HCT116 (cell line): ENCODE measurements around the gene BAIAP2L1. TPM values are rescaled to one million over a fixed set of nuclear protein-coding genes. Genes with fewer than 3 reads are reported as not detected.

Experiments used
- ATAC-seq: fragments of 200-7000 bp; cut with Tn5 transposase; 2 replicates; pipeline ENCODE4 v1.9.1; 2020; ENCODE audit warnings: mild to moderate bottlenecking, moderate library complexity
- BruUV-seq: library from RNA; stranded (reverse); fragments of 400-500 nt; replicated peaks from 2 replicates; lab custom pipeline; 2021; lab: Mats Ljungman, UMichigan
- CTCF ChIA-PET: fragments of 300-600 bp; sonication (Branson Sonifier 250); formaldehyde crosslinking; loops from one replicate; lab custom pipeline; 2021; ENCODE audit warnings: antibody characterized with exemption; lab: Charles Lee
- POLR2A ChIA-PET: fragments of 300-600, 350-600 bp; sonication (Branson Sonifier 250); formaldehyde crosslinking; loops from one replicate; lab custom pipeline; 2021; ENCODE audit warnings: antibody characterized with exemption; lab: Charles Lee
- RAD21 ChIA-PET, 2 experiments: fragments of 300-600 bp; sonication (Branson Sonifier 250); formaldehyde crosslinking; loops; one replicate each; lab custom pipeline; 2023; ENCODE audit warnings: low total read pairs in 2 of 2; ENCODE audit not compliant: uncharacterized antibody in 2 of 2, unreplicated experiment in 2 of 2, low non-redundant PET in 1 of 2; lab: Charles Lee
- DNase-seq: peaks from one replicate; pipeline ENCODE4 v3.0.0-alpha.2; 2010; ENCODE audit warnings: low read depth, low spot score
- H2AFZ ChIP-seq: fragments of 200-600 bp; shearing (Covaris generic), sonication (generic); 2 replicates; pipeline ENCODE4 v1.6.1; 2017; ENCODE audit warnings: low read depth, mixed run types, mixed read lengths, antibody characterized with exemption, low read length; ENCODE audit not compliant: poor library complexity, severe bottlenecking
- H3K27ac ChIP-seq: 2 replicates; pipeline ENCODE4 v1.5.1; 2012; ENCODE audit warnings: low read depth, low read length
- H3K27me3 ChIP-seq: fragments of 200-600 bp; sonication (generic); 2 replicates; pipeline ENCODE4 v1.6.1; 2016; ENCODE audit warnings: mixed run types, low read length, mixed read lengths; ENCODE audit not compliant: insufficient read depth
- H3K36me3 ChIP-seq, 2 experiments: fragments of 200-500 bp in 1 of 2; fragments of 200-600 bp in 1 of 2; sonication (Bioruptor generic) in 1 of 2; sonication (generic) in 1 of 2; 2 replicates each; pipeline versions ENCODE4 v1.5.1 to v1.6.1; 2014 to 2016; ENCODE audit warnings: low read length in 2 of 2, inconsistent platforms in 1 of 2, mixed read lengths in 1 of 2, mixed run types in 1 of 2; ENCODE audit not compliant: insufficient read depth in 2 of 2, control insufficient read depth in 1 of 2
- H3K4me1 ChIP-seq, 2 experiments: fragments of 200-600 bp in 1 of 2; sonication (generic) in 1 of 2; 2 replicates each; pipeline versions ENCODE4 v1.5.1 to v1.6.1; 2012 to 2017; ENCODE audit warnings: low read length in 2 of 2, inconsistent platforms in 1 of 2, mild to moderate bottlenecking in 1 of 2, mixed read lengths in 1 of 2, mixed run types in 1 of 2, moderate library complexity in 1 of 2; ENCODE audit not compliant: insufficient read depth in 2 of 2, control insufficient read depth in 1 of 2
- H3K4me2 ChIP-seq: fragments of 200-600 bp; sonication (generic); 2 replicates; pipeline ENCODE4 v1.6.1; 2017; ENCODE audit warnings: mixed run types, low read length, mixed read lengths
- H3K4me3 ChIP-seq, 2 experiments: fragments of 200-600 bp in 1 of 2; sonication (generic) in 1 of 2; replicated peaks in 1 of 2; 2 replicates each; pipeline ENCODE4 v1.5.1; 2011 to 2016; ENCODE audit warnings: low read length in 2 of 2, control low read depth in 1 of 2, low read depth in 1 of 2, mild to moderate bottlenecking in 1 of 2, mixed read lengths in 1 of 2, mixed run types in 1 of 2
- H3K79me2 ChIP-seq: fragments of 200-600 bp; sonication (generic); 2 replicates; pipeline ENCODE4 v1.6.1; 2017; ENCODE audit warnings: mild to moderate bottlenecking, mixed run types, low read length, moderate library complexity, mixed read lengths; ENCODE audit not compliant: insufficient read depth
- H3K9ac ChIP-seq: fragments of 200-600 bp; sonication (generic); 2 replicates; pipeline ENCODE4 v1.6.1; 2016; ENCODE audit warnings: low read length, mixed read lengths
- H3K9me2 ChIP-seq: fragments of 200-600 bp; sonication (generic), shearing (Covaris generic); 2 replicates; pipeline ENCODE4 v1.6.1; 2017; ENCODE audit warnings: mixed run types, mild to moderate bottlenecking, moderate library complexity; ENCODE audit not compliant: insufficient read depth
- H3K9me3 ChIP-seq, 2 experiments: fragments of 200-500 bp in 1 of 2; fragments of 200-600 bp in 1 of 2; sonication (Bioruptor generic) in 1 of 2; sonication (generic) in 1 of 2; 2 replicates each; pipeline ENCODE4 v1.6.1; 2014 to 2017; ENCODE audit warnings: low read length in 2 of 2, mixed read lengths in 2 of 2, inconsistent platforms in 1 of 2, low read depth in 1 of 2, mild to moderate bottlenecking in 1 of 2, mixed run types in 1 of 2, moderate library complexity in 1 of 2; ENCODE audit not compliant: control insufficient read depth in 1 of 2, insufficient read depth in 1 of 2
- H4K20me1 ChIP-seq: fragments of 200-600 bp; sonication (generic), shearing (Covaris generic); 2 replicates; pipeline ENCODE4 v1.6.1; 2017; ENCODE audit warnings: mixed run types, mild to moderate bottlenecking, moderate library complexity; ENCODE audit not compliant: insufficient read depth
- ATF3 ChIP-seq: IDR thresholded peaks from 2 replicates; pipeline ENCODE4 v1.6.1; 2012
- CBX3 ChIP-seq: IDR thresholded peaks from 2 replicates; pipeline ENCODE4 v1.6.1; 2012; ENCODE audit warnings: low read depth
- EGR1 ChIP-seq: IDR thresholded peaks from 2 replicates; pipeline ENCODE4 v1.6.1; 2012; ENCODE audit warnings: low read depth
- ELF1 ChIP-seq: IDR thresholded peaks from 2 replicates; pipeline ENCODE4 v1.6.1; 2012; ENCODE audit warnings: low read depth, borderline replicate concordance
- EZH2phosphoT487 ChIP-seq: fragments of 200-600 bp; IDR thresholded peaks from 2 replicates; pipeline ENCODE4 v1.6.1; 2018; ENCODE audit warnings: antibody characterized with exemption, borderline replicate concordance
- FOSL1 ChIP-seq: IDR thresholded peaks from 2 replicates; pipeline ENCODE4 v1.6.1; 2012; ENCODE audit warnings: low read depth
- JUND ChIP-seq: IDR thresholded peaks from 2 replicates; pipeline ENCODE4 v1.6.1; 2012
- MAX ChIP-seq: IDR thresholded peaks from 2 replicates; pipeline ENCODE4 v1.6.1; 2012
- POLR2A ChIP-seq: IDR thresholded peaks from 2 replicates; pipeline ENCODE4 v1.7.0; 2011; ENCODE audit warnings: borderline replicate concordance; ENCODE audit not compliant: insufficient read depth, insufficient read length; ENCODE audit errors: extremely low read depth
- POLR2AphosphoS5 ChIP-seq: IDR thresholded peaks from 2 replicates; pipeline ENCODE4 v1.6.1; 2011; ENCODE audit warnings: mild to moderate bottlenecking, low read depth, low read length, moderate library complexity
- SIN3A ChIP-seq: IDR thresholded peaks from 2 replicates; pipeline ENCODE4 v1.6.1; 2012; ENCODE audit warnings: low read depth
- SP1 ChIP-seq: IDR thresholded peaks from 2 replicates; pipeline ENCODE4 v1.6.1; 2012; ENCODE audit warnings: low read depth
- YY1 ChIP-seq: IDR thresholded peaks from 2 replicates; pipeline ENCODE4 v1.6.1; 2011; ENCODE audit warnings: low read length, low read depth, moderate library complexity, mild to moderate bottlenecking; ENCODE audit not compliant: insufficient replicate concordance; ENCODE audit errors: extremely low read depth
- ZBTB33 ChIP-seq: IDR thresholded peaks from 2 replicates; pipeline ENCODE4 v1.6.1; 2011; ENCODE audit warnings: mild to moderate bottlenecking, low read length, moderate library complexity; ENCODE audit not compliant: insufficient replicate concordance; ENCODE audit errors: extremely low read depth
- ZFX ChIP-seq: fragments of 450-650 bp; IDR thresholded peaks from 2 replicates; pipeline ENCODE4 v1.6.1; 2017
- ZNF274 ChIP-seq: fragments of 200-500 bp; sonication (Bioruptor generic); IDR thresholded peaks from 2 replicates; pipeline ENCODE4 v1.6.1; 2014; ENCODE audit warnings: mild to moderate bottlenecking, low read depth, low read length, inconsistent platforms
- intact Hi-C: fragments of 100-400 bp; cut with micrococcal nuclease; formaldehyde crosslinking; loops from 2 replicates; pipeline ENCODE4 v1.10.0; 2022
- total RNA-seq: library from RNA; stranded (reverse); gene quantifications from one replicate; pipeline ENCODE4 v1.2.1, GENCODE V29; 2021; ENCODE audit not compliant: unreplicated experiment

The BAIAP2L1 gene
- total RNA-seq, 1 experiment from 2014 or later, result 61.2 TPM

DNA sequence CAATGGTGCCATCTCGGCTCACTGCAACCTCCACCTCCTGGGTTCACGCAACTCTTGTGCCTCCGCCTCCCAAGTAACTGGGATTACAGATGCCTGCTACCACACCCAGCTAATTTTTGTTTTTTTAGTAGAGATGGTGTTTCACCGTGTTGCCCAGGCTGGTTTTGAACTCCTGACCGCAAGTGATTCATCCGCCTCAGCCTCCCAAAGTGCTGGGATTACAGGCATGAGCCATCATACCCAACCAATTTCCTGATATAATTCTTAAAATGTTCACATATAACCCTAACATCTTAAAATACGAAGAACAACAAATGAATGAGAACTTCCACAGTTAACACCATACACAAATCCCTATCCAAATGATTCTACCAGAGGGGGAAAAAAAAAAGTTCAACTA is 31.2 kb downstream of the BAIAP2L1 start (continued):
- TF ChIP-seq YY1 (no peak), EZH2phosphoT487 (no peak), POLR2AphosphoS5 (no peak), FOSL1 (peak; percentile 68), SIN3A (no peak), EGR1 (no peak), ELF1 (no peak), ATF3 (no peak), ZFX (no peak), JUND (peak; percentile 75), CBX3 (peak; percentile 29; the same call in 1 of the 2 replicates), MAX (0 out of 2 replicates have a peak, but pooled peaks have one; percentile 37), ZNF274 (no peak), POLR2A (no peak), ZBTB33 (no peak)

GRCh38 chr7:98368716-98369115 is 32.2 kb downstream of the BAIAP2L1 start:
- Histone ChIP-seq H3K79me2 (peaks cover 83% of the 10 kb centered on the region), H3K4me3 (no peak overlapping the region), H3K4me2 (peak overlapping the region; percentile 77), H3K27ac (peak overlapping the region; percentile 61; the same call in 1 of the 2 replicates), H3K9ac (peak overlapping the region; percentile 40), H3K36me3 (no peaks in the 10 kb centered on the region), H4K20me1 (no peaks in the 10 kb centered on the region), H3K27me3 (no peaks in the 10 kb centered on the region), H3K9me3 (no peaks in the 10 kb centered on the region), H2AFZ (no peak overlapping the region), H3K9me2 (no peaks in the 10 kb centered on the region), H3K4me1 (peaks cover 64 to 66% of the 10 kb centered on the region in 2 experiments)
- BruUV-seq, result no TSS peak
- ChIA-PET RAD21 (no interaction called here), POLR2A (no interaction called here), CTCF (no interaction called here)
- ATAC-seq (no peak), DNase-seq (no peak)
- intact Hi-C loops, result no loop called here
- no peak for TF ChIP-seq EZH2phosphoT487
- no peak for TF ChIP-seq MAX
- no peak for TF ChIP-seq ZNF274
- no peak for TF ChIP-seq SP1
- TF ChIP-seq ZBTB33, result no peak
- no peak for TF ChIP-seq JUND
- no peak for TF ChIP-seq YY1
- TF ChIP-seq ATF3, result no peak
